ENCODE data around the gene LRPAP1. TPM values are rescaled to one million over a fixed set of nuclear protein-coding genes. Genes with fewer than 3 reads are reported as not detected.

The LRPAP1 gene
- total and polyA plus RNA-seq, 10 of the 15 experiments (the other 5 are each of a cell fraction or from before 2014, with no cell fraction given), result 1.0 to 100 (median 51.1) TPM

GRCh38 chr4:3530051-3530450 is 2.2 kb downstream of the LRPAP1 start:
- H3K79me2 ChIP-seq (ENCODE audit: control insufficient read depth, insufficient read depth, low read length), result peaks cover 18% of the 10 kb centered on the region
- in situ Hi-C loops (cut with MboI) (no loop called here), intact Hi-C loops (cut with micrococcal nuclease; ENCODE audit: unreplicated experiment) (no loop called here)
- no peak for FAIRE-seq
- H4K20me1 ChIP-seq (ENCODE audit: control insufficient read depth, insufficient read depth), result peaks cover 4% of the 10 kb centered on the region; the same call in 1 of the 2 replicates
- H3K4me1 ChIP-seq (ENCODE audit: control insufficient read depth, insufficient read depth, low read length), result peaks cover 13% of the 10 kb centered on the region
- H3K36me3 ChIP-seq (ENCODE audit: control insufficient read depth in 2 of 2, insufficient read depth in 2 of 2, low read length in 1 of 2), result peaks cover 0 to 1% of the 10 kb centered on the region in 2 experiments; a peak in 1 of 4 replicates
- BruUV-seq (replicated peaks), result no TSS peak
- DNase-seq (ENCODE audit: low read depth, low spot score), result no peak
- peak overlapping the region; percentile 35; the same call in 1 of the 2 replicates for H3K4me2 ChIP-seq (ENCODE audit: control insufficient read depth, insufficient read depth)
- ChIA-PET CTCF (no interaction called here), RAD21 (ENCODE audit: unreplicated experiment) (no interaction called here), SMC1A (ENCODE audit: uncharacterized antibody, unreplicated experiment) (no interaction called here), POLR2A (no interaction called here)
- H3K9me3 ChIP-seq (replicated peaks; ENCODE audit: control insufficient read depth, insufficient read depth, low read length), result no peaks in the 10 kb centered on the region
- no peak overlapping the region for H3K9ac ChIP-seq (ENCODE audit: control insufficient read depth, insufficient read depth, low read length)
- 96% methylated on average over 16 of the region's 16 CpGs for WGBS (ENCODE audit: insufficient coverage, insufficient replicate concordance, low lambda C conversion rate, missing lambda C conversion rate)
- H3K27me3 ChIP-seq (replicated peaks in 1 of 2; ENCODE audit: control insufficient read depth in 2 of 2, insufficient read depth in 2 of 2, low read length in 1 of 2), result no peaks in the 10 kb centered on the region
- H3K27ac ChIP-seq (ENCODE audit: control insufficient read depth, insufficient read depth), result no peak overlapping the region
- no peak for ATAC-seq
- H3K4me3 ChIP-seq, result no peak overlapping the region
- H2AFZ ChIP-seq (ENCODE audit: control insufficient read depth, low read depth, low read length), result no peak overlapping the region
- no peak for TF ChIP-seq ZNF274 (IDR thresholded peaks at IDR 0.05; ENCODE audit: insufficient read depth, insufficient read length)
- TF ChIP-seq BCL3 (IDR thresholded peaks at IDR 0.05; ENCODE audit: borderline replicate concordance, insufficient read depth, low read depth, low read length, poor library complexity, severe bottlenecking), result no peak
- TF ChIP-seq HDAC2 (IDR thresholded peaks at IDR 0.05), result no peak
- TF ChIP-seq EGR1 (IDR thresholded peaks at IDR 0.05; ENCODE audit: borderline replicate concordance in 1 of 2, low read depth in 2 of 2, low read length in 2 of 2), result no peak
- TF ChIP-seq, protein P1, sequence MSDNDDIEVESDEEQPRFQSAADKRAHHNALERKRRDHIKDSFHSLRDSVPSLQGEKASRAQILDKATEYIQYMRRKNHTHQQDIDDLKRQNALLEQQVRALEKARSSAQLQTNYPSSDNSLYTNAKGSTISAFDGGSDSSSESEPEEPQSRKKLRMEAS (IDR thresholded peaks at IDR 0.05; ENCODE audit: low read depth, low read length), result no peak
- TF ChIP-seq NFYB (IDR thresholded peaks at IDR 0.05; ENCODE audit: insufficient read depth, low read depth, low read length), result no peak
- no peak for TF ChIP-seq SKIL (IDR thresholded peaks at IDR 0.05; ENCODE audit: low read depth, poor library complexity, severe bottlenecking)
- no peak for TF ChIP-seq CHD2 (IDR thresholded peaks at IDR 0.05; ENCODE audit: borderline replicate concordance, low read depth, low read length)
- TF ChIP-seq EP300 (IDR thresholded peaks at IDR 0.05; ENCODE audit: borderline replicate concordance in 1 of 2, control insufficient read depth in 1 of 2, low read depth in 2 of 2, low read length in 2 of 2), result no peak
- TF ChIP-seq, protein P2, sequence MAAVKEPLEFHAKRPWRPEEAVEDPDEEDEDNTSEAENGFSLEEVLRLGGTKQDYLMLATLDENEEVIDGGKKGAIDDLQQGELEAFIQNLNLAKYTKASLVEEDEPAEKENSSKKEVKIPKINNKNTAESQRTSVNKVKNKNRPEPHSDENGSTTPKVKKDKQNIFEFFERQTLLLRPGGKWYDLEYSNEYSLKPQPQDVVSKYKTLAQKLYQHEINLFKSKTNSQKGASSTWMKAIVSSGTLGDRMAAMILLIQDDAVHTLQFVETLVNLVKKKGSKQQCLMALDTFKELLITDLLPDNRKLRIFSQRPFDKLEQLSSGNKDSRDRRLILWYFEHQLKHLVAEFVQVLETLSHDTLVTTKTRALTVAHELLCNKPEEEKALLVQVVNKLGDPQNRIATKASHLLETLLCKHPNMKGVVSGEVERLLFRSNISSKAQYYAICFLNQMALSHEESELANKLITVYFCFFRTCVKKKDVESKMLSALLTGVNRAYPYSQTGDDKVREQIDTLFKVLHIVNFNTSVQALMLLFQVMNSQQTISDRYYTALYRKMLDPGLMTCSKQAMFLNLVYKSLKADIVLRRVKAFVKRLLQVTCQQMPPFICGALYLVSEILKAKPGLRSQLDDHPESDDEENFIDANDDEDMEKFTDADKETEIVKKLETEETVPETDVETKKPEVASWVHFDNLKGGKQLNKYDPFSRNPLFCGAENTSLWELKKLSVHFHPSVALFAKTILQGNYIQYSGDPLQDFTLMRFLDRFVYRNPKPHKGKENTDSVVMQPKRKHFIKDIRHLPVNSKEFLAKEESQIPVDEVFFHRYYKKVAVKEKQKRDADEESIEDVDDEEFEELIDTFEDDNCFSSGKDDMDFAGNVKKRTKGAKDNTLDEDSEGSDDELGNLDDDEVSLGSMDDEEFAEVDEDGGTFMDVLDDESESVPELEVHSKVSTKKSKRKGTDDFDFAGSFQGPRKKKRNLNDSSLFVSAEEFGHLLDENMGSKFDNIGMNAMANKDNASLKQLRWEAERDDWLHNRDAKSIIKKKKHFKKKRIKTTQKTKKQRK (IDR thresholded peaks at IDR 0.05; ENCODE audit: low read depth, low read length), result no peak
- TF ChIP-seq IRF3 (IDR thresholded peaks at IDR 0.05), result no peak
- no peak for TF ChIP-seq KLF5 (IDR thresholded peaks at IDR 0.05; ENCODE audit: partially characterized antibody)
- TF ChIP-seq POLR2AphosphoS2 (IDR thresholded peaks at IDR 0.05; ENCODE audit: low read depth, low read length), result no peak
- no peak for TF ChIP-seq PKNOX1 (IDR thresholded peaks at IDR 0.05)

All from GM12878 (cell line).